ENCODE data around the gene RAB36.

Gene RAB36

GRCh38 chr22:23110190-23110921 is 34.9 kb upstream of the RAB36 start:
- no peak for TF ChIP-seq CTCF (IDR thresholded peaks at IDR 0.05)

DNA sequence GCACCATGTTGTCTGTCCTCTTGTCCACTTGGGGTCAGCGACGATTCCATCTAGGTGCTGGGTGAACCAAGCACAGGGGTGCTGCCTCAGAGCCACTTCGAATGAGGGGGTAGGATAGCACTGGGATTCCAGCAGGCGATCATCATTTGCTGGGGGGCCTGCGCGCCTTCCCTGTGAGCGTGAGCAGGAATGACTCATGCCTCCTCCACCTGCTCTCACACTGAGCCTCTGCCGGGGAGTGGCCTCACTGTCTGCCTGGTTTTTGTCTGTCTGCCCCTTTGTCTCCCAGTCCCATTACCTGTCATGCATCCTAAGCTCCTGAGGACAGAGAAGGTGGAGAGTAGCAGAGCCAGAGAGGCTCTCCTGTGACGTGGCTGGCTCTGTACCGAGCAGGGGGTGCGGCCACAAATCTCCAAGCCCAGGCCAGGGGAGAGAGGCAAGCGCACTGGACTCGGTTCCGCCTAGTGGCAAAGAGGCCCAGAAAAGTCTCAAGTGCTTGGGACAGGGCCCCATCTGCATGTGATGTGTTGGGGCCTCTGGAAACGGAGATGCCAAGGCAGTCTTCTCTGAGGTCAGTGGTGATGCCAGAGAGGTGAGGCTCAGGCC is 34.3 kb upstream of the RAB36 start:
- TF ChIP-seq CTCF (IDR thresholded peaks at IDR 0.05): no peak

DNA sequence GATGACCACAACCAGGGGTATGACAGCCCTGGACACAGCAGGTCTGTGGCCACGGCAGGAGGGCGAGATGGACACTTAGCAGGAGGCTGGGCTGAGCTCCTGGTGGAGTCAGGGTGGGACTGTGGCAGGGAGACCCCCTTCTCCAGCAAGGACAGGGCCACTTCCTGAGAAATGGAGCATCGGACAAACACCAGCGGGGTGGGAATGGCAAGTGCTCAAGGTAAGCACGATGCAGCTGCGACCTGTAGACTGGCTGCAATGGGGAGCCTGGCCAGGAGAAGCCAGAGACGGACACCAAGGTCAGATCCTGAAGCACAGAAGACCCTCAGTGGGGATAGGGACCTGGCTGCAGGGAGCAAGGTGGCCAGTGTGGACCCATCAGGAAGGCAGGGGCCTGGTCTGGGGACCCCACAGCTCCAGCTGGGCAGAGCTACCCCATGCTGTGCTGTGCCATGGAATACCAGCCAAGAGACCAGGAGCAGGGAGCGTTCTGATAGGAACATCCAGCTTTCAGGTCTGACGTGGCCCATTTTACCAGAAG is 32.7 kb upstream of the RAB36 start:
- TF ChIP-seq CTCF (IDR thresholded peaks at IDR 0.05): no peak

- no peak for TF ChIP-seq CTCF (IDR thresholded peaks at IDR 0.05)
Measured at GRCh38 chr22:23113067-23113846, 32.0 kb upstream of the RAB36 start.

DNA sequence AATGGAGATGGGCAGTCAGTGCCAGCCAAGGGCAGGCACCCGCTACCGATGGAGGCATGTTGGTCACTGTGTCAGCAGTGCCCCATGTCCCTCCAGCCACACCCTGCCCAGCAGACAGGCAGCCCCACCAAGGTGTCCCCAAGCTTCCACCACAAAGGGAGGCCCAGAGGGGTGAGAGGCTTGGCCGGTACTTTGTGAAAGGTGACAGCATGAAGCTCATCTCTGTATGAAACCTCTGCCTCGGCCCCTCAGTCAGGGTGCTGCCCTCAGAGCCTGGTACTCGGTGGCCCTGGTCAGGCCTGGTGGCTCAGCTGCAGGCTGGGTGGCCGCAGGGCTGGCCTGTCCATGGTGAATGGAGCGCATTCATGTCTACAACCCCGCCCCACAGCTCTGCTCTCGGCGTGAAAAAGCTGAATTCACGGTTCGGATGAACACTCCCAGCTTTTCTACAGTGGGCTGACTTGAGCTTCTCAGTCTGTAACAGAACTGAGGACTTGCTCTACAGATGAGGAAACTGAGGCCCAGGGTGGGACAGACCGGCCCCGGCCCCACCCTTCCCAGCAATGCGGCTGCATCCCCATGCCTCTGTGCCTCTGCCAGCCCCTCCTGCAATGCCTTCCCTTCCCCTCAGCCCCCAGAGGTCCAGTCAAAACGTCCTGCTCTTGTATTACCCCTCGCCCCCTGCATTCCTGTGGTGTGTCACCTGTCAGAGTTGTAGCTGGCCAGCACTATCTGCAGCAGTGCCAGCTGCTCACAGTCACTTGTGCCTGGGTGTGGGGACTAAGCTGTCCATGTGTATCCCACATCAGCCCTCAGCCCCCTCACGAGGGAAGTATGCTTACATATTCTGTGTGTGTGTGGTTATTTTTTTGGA is 31.2 kb upstream of the RAB36 start:
- TF ChIP-seq CTCF (IDR thresholded peaks at IDR 0.05): no peak

DNA sequence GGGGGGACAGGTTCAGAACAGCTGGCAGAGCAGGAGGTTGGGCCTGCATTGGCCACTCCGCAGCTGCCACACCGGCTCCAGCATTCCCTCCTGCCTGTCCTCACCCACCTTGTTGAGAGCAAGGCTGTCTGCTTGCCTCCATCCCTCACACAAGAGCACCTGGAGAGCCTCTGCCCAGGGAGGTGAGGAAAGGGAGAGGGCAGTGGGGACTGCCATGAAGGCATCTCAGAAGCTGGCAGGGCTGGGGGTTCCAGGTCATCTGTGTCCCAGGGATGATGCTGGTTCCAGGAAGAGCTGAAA is 30.6 kb upstream of the RAB36 start:
- no peak for TF ChIP-seq CTCF (IDR thresholded peaks at IDR 0.05)

GRCh38 chr22:23115369-23115768 is 29.9 kb upstream of the RAB36 start:
- no peak for TF ChIP-seq CTCF (IDR thresholded peaks at IDR 0.05)

All from LNCAP (cell line).